IPS-11a (cell line): ENCODE data around the gene SQSTM1.
"Not testable (repeated sequence)": the region's sequence is repeated elsewhere in the genome, so short reads cannot be mapped to it uniquely, and the experiment has no call there.

Experiments used
- H3K4me3 ChIP-seq: one replicate; pipeline ENCODE4 v1.5.1; 2013; ENCODE audit warnings: low read depth, low read length, control low read depth

SQSTM1 gene

DNA sequence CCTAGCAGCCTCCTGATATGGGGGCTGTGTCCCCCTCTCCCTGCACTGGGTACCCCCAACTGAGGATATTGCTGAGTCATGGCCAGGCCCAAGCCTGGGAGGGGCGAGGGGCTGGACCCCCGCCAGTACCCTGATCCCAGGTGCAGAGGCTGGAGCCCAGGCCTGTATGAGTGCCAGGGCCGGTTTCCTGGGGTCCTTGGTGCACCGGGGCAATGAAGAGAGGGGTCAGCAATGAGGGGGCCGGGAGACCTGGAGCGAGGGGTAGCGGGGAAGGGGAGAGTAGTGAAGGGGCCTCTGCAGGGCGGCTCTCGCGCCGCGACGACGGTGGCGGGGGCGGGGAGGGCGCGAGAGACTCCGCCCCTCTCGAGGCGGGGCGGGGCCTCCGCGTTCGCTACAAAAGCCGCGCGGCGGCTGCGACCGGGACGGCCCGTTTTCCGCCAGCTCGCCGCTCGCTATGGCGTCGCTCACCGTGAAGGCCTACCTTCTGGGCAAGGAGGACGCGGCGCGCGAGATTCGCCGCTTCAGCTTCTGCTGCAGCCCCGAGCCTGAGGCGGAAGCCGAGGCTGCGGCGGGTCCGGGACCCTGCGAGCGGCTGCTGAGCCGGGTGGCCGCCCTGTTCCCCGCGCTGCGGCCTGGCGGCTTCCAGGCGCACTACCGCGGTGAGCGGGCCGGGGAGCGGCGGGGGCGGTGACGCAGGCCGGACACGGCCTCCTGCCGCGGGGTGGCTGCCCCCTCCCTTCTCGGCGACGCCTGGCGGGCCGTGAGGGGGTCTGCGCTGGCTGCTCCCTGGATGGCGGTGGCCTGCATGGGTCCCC is at the start of gene SQSTM1:
SQSTM1 (plus strand) TSS at position 423 of the 815 bp plus-strand sequence; CDS start at position 455, 32 bp downstream.
- H3K4me3 ChIP-seq, result peak within 1 kb of the TSS; percentile 83

- no peak overlapping the region for H3K4me3 ChIP-seq
These were observed 49.3 kb upstream of the SQSTM1 start for GRCh38 chr5:179771311-179771895.

GRCh38 chr5:179772351-179772750 is 48.4 kb upstream of the SQSTM1 start:
- H3K4me3 ChIP-seq, result no peak overlapping the region

DNA sequence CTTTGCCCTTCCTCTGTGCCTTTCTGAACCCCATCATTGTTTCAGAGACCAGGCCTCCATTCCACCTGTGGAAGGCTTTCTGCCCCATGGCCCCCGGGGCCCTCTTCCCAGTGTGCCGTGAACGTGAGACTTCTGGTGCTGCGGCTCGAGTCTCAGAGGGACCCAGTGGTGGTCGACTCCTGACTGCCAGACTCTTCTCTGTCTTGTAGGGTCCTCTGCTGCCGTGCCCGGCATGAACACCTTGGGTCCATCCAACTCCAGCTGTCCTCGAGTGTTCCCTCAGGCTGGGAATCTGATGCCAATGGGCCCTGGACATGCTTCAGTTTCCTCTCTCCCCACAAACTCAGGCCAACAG is 47.0 kb upstream of the SQSTM1 start:
- no peak overlapping the region for H3K4me3 ChIP-seq

GRCh38 chr5:179774442-179774841 is 46.3 kb upstream of the SQSTM1 start:
- no peak overlapping the region for H3K4me3 ChIP-seq

DNA sequence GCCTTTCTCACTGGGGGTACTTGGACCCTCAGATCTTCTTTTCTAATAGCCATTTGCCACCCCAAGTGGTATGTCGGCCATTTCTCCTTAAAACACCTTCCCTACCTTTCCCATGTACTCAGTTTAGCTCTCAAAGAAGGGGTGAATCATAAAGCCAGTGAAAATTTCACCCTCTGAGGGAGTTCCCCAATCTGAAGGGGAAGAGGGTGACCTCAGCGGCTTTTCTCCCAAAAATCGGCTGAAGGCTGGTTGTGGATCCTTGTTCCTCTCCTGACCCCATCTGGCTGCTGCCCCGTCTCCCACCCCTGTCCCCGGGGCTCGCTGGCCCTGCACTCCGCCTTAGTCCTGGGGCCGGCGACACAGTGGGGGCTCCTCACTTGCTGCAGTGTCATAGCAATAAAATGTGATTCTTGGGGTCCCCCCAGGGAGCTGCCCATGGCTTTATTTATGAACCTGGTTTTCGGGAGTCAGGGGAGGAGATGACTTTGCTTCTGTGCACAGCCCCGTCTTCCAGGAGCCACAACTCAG is 44.2 kb upstream of the SQSTM1 start:
- H3K4me3 ChIP-seq, result no peak overlapping the region

GRCh38 chr5:179777456-179777855 is 43.2 kb upstream of the SQSTM1 start:
- no peak overlapping the region for H3K4me3 ChIP-seq

DNA sequence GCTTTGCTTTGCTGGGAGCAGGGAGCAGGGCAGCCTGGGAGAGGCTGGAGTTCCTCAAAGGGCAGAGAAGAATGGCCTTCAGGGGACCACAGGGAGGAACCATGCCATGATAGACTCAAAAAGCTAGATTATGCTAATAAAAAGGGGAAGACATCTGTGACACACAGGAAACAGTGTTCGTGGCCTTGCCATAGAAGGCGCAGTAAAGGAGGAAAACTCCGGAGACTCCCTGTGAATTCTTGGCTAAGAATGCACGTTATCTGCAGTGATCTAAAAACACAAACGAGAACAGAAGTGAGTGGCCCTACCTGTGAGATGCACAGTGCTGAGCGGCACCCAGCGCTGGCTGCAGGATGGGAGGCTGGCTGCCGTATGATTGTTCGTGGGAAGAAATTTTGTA is 42.8 kb upstream of the SQSTM1 start:
- H3K4me3 ChIP-seq, result no peak overlapping the region

- no peak overlapping the region for H3K4me3 ChIP-seq
These were observed 42.1 kb upstream of the SQSTM1 start for GRCh38 chr5:179778591-179778990.

DNA sequence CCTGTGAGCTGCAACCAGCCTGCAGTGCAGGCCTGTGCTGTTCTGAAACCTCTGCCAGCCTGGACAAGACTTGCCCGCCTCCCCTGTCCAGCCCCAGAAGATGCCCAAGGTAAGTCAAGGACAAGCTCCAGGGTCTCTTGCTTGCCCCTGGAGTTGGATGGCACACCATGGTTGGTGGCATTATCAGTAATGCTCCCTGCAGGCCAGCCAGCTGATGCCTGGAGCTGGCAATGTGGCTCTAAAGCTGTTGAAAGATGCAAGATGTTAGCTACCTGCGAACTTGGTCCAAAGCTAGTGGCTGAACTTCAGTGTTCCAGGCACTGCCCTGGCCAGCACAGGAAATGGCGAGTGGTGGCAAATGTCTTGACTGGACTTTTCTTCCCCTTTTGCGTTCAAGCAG is 40.9 kb upstream of the SQSTM1 start:
- H3K4me3 ChIP-seq, result no peak overlapping the region

DNA sequence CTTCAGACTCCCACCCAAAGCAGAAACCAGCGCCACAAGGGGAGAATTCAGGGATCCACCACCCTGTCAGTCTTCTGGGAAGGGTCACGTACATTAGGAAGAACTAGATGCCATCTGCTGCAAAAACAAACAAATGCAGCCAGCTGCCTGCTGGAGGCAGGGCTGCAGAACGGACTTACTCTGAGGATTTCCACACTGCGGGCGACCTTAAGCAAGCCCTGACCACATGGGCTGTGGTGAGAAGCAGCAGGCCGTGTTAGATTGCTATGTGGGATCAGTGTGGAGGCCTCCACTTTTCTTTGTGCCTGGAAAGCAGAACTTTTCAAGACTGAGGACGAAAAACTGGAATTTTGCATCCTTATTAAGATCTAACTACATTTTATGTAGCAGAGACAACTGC is 40.3 kb upstream of the SQSTM1 start:
- no peak overlapping the region for H3K4me3 ChIP-seq

GRCh38 chr5:179781846-179782245 is 38.9 kb upstream of the SQSTM1 start:
- no peak overlapping the region for H3K4me3 ChIP-seq

DNA sequence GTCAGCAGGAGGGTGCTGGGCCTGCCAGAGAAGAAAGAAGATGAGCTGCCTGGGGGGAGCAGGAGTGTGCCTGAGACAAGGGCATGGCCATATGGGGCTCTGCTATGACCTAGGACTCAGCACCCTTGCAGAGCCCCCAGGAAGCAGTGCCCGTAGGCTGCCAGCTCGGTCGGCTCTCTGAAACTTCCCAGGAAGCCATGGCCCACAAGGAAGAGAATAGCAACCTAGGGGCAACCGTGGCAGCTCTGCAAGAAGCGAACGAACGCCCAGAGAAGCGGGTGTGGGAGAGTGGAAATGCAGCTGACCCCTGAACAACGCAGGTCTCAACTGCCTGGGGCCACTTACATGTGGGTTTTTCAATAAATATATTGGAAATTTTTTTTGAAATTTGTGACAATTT is 37.6 kb upstream of the SQSTM1 start:
- no peak overlapping the region for H3K4me3 ChIP-seq

DNA sequence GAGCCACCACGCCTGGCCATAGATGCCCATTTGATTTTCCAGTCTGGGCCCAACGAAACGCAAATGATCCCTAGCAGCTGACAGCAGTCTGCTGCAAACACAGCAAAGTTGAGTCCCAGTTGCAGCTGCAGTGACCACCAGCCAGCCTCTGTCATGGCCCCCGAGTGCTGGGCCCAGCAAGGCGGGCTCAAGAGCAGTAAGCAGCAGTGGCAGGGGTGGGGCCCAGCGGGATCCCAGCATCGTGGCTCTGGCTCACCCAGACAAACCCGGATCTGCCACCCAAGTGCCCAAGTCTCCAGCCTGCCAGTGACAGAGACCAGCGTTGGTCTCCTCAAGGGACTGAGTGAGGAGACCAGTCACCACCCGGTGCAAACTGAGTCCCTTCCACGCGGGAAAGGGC is 33.8 kb upstream of the SQSTM1 start:
- no peak overlapping the region for H3K4me3 ChIP-seq

DNA sequence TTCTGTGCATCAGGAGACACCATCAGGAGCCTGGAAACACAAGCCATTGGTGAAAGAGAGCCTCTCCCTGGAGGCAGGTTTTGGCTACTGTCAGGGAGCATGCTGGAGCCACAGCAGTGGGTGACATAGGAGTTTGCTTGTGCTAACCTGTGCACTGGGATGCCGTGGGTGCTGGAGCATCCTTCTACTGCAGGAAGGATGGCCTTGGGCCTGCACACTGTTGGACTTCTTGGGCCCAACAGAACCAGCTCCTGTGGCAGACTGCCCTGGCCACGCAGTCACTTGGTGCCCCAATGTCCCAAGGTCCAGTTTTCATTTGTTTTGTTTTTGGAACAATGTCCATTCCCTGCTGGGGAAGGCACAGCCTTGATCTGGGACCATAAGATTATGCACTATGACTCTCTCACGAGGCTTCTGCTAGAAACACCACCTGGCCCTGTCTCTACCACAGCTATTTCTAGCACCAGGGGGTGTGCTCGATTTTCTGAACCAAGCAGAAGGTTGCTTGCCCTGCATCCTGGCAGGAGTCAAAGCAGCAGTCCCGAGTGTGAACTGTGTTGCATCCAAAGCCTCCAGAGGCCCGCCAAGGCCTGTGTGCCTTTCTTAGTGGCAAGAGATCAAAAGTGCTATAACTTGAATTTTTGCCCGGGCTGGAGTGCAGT is 32.4 kb upstream of the SQSTM1 start:
- H3K4me3 ChIP-seq, result no peak overlapping the region

- H3K4me3 ChIP-seq, result not testable (repeated sequence)
These were observed 31.4 kb upstream of the SQSTM1 start for GRCh38 chr5:179789278-179789677.

GRCh38 chr5:179791881-179792611 is 28.7 kb upstream of the SQSTM1 start:
- H3K4me3 ChIP-seq, result no peak overlapping the region

- H3K4me3 ChIP-seq, result no peak overlapping the region
These were observed 27.9 kb upstream of the SQSTM1 start for GRCh38 chr5:179792612-179793467.

DNA sequence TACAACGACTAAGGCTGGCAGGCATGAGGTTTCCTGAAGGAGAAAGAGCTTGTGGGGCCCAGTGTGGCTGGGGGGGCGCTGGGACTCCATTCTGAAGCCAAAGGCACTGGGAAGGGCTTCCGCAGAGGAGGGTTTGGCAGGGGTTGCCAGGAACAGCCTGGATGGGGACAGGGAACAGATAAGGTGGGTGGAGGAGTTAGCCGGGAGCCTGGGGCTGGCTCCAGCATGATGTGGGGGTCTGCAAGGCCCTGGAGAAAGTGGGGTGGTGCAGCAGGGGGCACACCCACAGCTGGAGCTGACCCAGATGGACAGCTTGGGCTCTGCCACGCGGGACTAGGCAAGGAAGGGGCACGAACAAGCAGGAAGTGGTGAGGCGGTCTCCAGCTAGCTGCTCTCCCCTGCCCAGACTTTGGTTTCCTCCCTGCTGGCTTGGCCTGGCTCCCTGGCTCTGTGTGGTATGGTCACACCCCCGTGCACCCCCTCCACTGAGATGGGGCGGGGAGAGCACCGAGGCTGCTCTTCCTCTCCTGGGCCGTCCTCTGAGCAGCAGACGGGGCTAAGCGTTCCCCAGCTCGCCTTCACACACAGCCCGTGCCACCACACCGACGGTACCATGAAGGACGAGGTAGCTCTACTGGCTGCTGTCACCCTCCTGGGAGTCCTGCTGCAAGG is 27.1 kb upstream of the SQSTM1 start, which contains the start of gene LTC4S:
LTC4S (plus strand) TSS at position 519 of the 672 bp plus-strand sequence; CDS start at position 614, 95 bp downstream.
- no peak within 1 kb of the TSS for H3K4me3 ChIP-seq

DNA sequence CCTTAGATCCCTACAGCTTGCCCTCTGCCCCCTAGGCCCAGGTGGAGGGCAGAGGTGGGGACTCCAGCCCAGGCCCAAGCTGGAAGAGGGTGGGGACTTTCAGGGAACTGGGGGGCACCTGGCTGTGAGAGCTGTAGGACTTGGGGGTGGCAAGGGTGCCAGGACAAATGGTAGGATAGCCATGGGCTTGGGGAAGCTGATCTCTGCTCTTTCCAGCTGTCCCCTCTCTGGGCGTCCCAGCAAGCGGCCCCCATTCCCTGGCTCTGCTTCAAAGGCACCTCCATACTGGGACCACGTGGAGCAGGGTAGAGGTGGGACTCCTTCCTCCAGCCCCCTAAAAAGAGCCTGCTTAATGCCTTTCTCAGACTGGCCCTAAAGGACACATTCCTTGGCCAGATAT is 26.5 kb upstream of the SQSTM1 start:
- no peak overlapping the region for H3K4me3 ChIP-seq
